Calu3 (cell line): ENCODE results near the gene SLIT3. TPM values are rescaled to one million over a fixed set of nuclear protein-coding genes. Genes with fewer than 3 reads are reported as not detected.

ENCODE experiments used
- BruUV-seq: library from RNA; stranded (reverse); fragments of 400-500 nt; replicated peaks from 2 replicates; lab custom pipeline; 2021; lab: Mats Ljungman, UMichigan
- CTCF ChIA-PET: fragments of 300-600 bp; sonication (Branson Sonifier 250); formaldehyde crosslinking; loops from one replicate; lab custom pipeline; 2022; ENCODE audit warnings: antibody characterized with exemption; lab: Charles Lee
- DNase-seq: peaks from one replicate; pipeline ENCODE4 v3.0.0; 2022
- H3K27ac Mint-ChIP-seq: one replicate; pipeline ENCODE4 v1.8.0; 2022; ENCODE audit warnings: mixed read lengths; ENCODE audit not compliant: unreplicated experiment
- H3K27me3 Mint-ChIP-seq: one replicate; pipeline ENCODE4 v1.8.0; 2022; ENCODE audit warnings: mixed read lengths; ENCODE audit not compliant: unreplicated experiment
- H3K36me3 Mint-ChIP-seq: one replicate; pipeline ENCODE4 v1.8.0; 2022; ENCODE audit warnings: mild to moderate bottlenecking, moderate library complexity, mixed read lengths; ENCODE audit not compliant: insufficient read depth, unreplicated experiment
- H3K4me1 Mint-ChIP-seq: one replicate; pipeline ENCODE4 v1.8.0; 2022; ENCODE audit warnings: mild to moderate bottlenecking, low read depth, mixed read lengths; ENCODE audit not compliant: unreplicated experiment
- H3K4me3 Mint-ChIP-seq: one replicate; pipeline ENCODE4 v1.8.0; 2022; ENCODE audit warnings: mild to moderate bottlenecking, low read depth, moderate library complexity, mixed read lengths; ENCODE audit not compliant: unreplicated experiment
- H3K9me3 Mint-ChIP-seq: one replicate; pipeline ENCODE4 v1.8.0; 2022; ENCODE audit warnings: low read depth, mixed read lengths; ENCODE audit not compliant: unreplicated experiment
- CTCF ChIP-seq: fragments of 200-600 bp; IDR thresholded peaks from one replicate; pipeline ENCODE4 v1.8.0; 2022; ENCODE audit warnings: antibody characterized with exemption; ENCODE audit not compliant: unreplicated experiment
- intact Hi-C: fragments of 100-400 bp; cut with micrococcal nuclease; formaldehyde crosslinking; loops from one replicate; pipeline ENCODE4 v1.10.0; 2022; ENCODE audit not compliant: unreplicated experiment
- total RNA-seq: library from RNA; stranded (reverse); gene quantifications from 2 replicates; pipeline ENCODE4 v1.2.3, GENCODE V29; 2022

The SLIT3 gene
- total RNA-seq, 1 experiment from 2014 or later, result not detected

DNA sequence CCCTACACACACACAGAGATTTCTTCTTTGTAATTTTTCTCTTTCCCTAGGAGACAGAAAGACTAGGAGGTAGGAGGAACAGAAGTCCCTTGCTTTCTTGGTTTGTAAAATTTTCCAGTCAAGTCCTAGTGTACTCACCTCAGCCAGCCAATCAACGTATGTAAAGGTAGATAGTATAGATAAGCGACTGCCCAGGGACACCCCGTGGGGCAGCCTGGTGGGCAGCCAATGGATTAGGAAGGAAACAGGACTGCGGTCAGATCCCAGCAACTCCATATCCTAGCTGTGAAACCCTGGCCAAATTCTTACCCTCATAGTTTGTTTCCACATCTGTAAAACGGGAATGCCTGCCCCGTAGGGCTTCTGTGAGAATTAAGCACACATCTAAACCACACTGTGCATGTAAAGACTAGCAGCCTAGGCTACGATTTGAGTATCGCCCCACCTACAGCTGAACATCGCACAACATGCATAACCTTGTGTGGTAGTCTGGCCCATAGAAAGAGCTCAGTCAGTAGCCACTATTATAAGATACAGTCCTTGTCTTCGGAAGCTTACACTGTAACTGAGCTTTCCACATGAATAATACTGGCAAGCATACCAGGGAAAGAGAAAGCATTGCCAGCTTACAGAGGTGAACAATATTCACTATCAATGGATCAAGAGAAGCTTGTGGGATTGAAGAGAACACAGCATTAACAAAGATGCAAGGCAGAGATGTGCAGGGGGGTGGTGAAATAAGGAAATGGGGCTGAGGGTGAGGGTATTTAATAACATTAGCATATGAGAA is 368.3 kb downstream of the SLIT3 start:
- CTCF ChIA-PET, result interaction anchor here (0.5 kb wide), 1 partner anchor 11 kb away, joined by 4 read pairs; no protein-coding TSS in a partner anchor
- Mint-ChIP-seq H3K27me3 (peaks cover 40% of the 10 kb centered on the region), H3K4me1 (no peaks in the 10 kb centered on the region), H3K27ac (no peak overlapping the region), H3K9me3 (no peaks in the 10 kb centered on the region), H3K4me3 (no peak overlapping the region), H3K36me3 (no peaks in the 10 kb centered on the region)
- BruUV-seq, result no TSS peak
- intact Hi-C loops, result no loop called here
- no peak for DNase-seq
- TF ChIP-seq CTCF, result no peak

DNA sequence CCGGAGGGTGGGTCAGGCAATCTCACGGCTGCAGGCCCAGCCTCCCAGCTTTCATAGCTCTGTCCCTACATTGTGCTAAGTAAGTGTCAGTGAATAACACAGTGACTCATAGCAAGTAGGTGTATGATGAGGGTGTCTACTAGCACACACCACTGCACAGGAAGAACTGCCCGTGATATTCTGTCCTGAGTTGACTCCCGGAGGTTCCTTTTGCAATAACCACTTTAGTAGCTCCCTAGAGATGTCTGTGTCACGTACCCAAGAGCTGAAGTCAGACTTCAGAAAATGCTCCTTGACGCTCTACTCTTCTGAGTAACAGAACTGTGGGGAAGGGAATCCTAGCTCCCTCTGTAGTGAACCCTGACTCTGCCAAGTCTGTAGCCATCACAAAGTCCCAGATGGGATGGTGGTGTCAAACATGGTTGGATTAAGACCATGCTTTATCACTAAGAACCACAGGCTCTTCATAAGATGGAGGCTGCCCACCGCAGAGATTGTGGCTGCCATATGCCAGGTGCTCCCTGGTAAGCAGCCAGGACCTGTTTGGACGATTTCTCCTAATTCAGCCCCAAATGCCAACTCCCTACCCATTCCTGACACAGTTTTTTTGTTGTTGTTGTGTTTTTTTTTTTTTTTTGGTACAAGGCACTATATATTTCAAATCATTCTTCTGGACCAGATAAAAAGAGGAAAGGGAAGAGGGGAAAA is 369.1 kb downstream of the SLIT3 start:
- H3K27me3 Mint-ChIP-seq, result peaks cover 40% of the 10 kb centered on the region
- no peak overlapping the region for H3K27ac Mint-ChIP-seq
- no peak for DNase-seq
- TF ChIP-seq CTCF, result no peak
- CTCF ChIA-PET, result no interaction called here
- BruUV-seq, result no TSS peak
- no peaks in the 10 kb centered on the region for H3K36me3 Mint-ChIP-seq
- H3K9me3 Mint-ChIP-seq, result no peaks in the 10 kb centered on the region
- H3K4me3 Mint-ChIP-seq, result no peak overlapping the region
- no peaks in the 10 kb centered on the region for H3K4me1 Mint-ChIP-seq
- intact Hi-C loops, result no loop called here

DNA sequence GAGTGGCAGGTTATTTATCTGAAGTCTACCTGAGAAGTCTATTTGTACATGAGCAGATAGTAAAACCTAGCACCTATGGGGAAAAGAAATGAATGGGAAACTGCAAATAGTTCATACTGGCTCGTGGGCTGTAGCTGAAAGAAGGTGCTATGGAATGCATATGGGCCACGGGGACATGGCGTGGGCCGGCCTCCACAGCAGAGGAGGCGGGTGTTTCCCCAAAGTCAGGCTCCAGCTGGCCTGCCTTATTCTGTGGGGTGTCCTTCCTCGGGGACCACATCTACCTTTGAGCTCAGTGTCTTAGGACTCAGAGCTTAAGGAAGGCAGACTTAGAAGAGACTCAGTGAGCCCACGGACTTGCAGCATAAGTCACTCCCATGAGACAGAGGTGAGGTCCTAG is 371.3 kb downstream of the SLIT3 start:
- H3K4me1 Mint-ChIP-seq, result no peaks in the 10 kb centered on the region
- no peak for TF ChIP-seq CTCF
- no peak overlapping the region for H3K27ac Mint-ChIP-seq
- DNase-seq, result no peak
- no peak overlapping the region for H3K4me3 Mint-ChIP-seq
- peaks cover 48% of the 10 kb centered on the region for H3K27me3 Mint-ChIP-seq
- BruUV-seq, result no TSS peak
- no peaks in the 10 kb centered on the region for H3K9me3 Mint-ChIP-seq
- H3K36me3 Mint-ChIP-seq, result no peaks in the 10 kb centered on the region
- intact Hi-C loops, result no loop called here
- CTCF ChIA-PET, result no interaction called here

- Mint-ChIP-seq H3K9me3 (no peaks in the 10 kb centered on the region), H3K36me3 (no peaks in the 10 kb centered on the region), H3K27ac (no peak overlapping the region), H3K4me3 (no peak overlapping the region), H3K27me3 (peaks cover 69% of the 10 kb centered on the region), H3K4me1 (no peaks in the 10 kb centered on the region)
- no peak for DNase-seq
- no peak for TF ChIP-seq CTCF
- BruUV-seq, result no TSS peak
- intact Hi-C loops, result no loop called here
- CTCF ChIA-PET, result interaction anchor here (0.7 kb wide), 2 partner anchors 34 to 466 kb away, joined by 4 read pairs; no protein-coding TSS in a partner anchor
Observed at GRCh38 chr5:168925160-168925559, 375.8 kb downstream of the SLIT3 start.
